Measurements from ENCODE around the gene FAXC.
A peak's percentile ranks its signal among the peaks of the same experiment; 100 is the strongest.

The FAXC gene

GRCh38 chr6:99369533-99369932, 20.1 kb upstream of the FAXC start:
- no peaks in the 10 kb centered on the region; the same call in 1 of the 2 replicates for H3K4me1 ChIP-seq (ENCODE audit: low read length)

GRCh38 chr6:99366852-99367251, 17.4 kb upstream of the FAXC start:
- H3K4me2 ChIP-seq (ENCODE audit: low read length) = no peak overlapping the region
- no peak for TF ChIP-seq CTCF (IDR thresholded peaks at IDR 0.05; ENCODE audit: low read depth, low read length)
- no peak for TF ChIP-seq EZH2phosphoT487 (IDR thresholded peaks at IDR 0.05; ENCODE audit: low read depth)
- H3K36me3 ChIP-seq (replicated peaks; ENCODE audit: low read depth, low read length) = no peaks in the 10 kb centered on the region
- no peak overlapping the region for H3K4me3 ChIP-seq (ENCODE audit: low read length)
- H3K79me2 ChIP-seq (ENCODE audit: low read length) = no peaks in the 10 kb centered on the region
- H3K27me3 ChIP-seq (ENCODE audit: low read depth, low read length) = no peaks in the 10 kb centered on the region
- no peaks in the 10 kb centered on the region for H4K20me1 ChIP-seq (ENCODE audit: insufficient read depth, low read length)
- H3K4me1 ChIP-seq (ENCODE audit: low read length) = peaks cover 8% of the 10 kb centered on the region
- no peak overlapping the region for H3K27ac ChIP-seq (ENCODE audit: low read length)
- no peak overlapping the region for H2AFZ ChIP-seq (ENCODE audit: low read depth, low read length)
- no peak overlapping the region for H3K9ac ChIP-seq (ENCODE audit: low read length)
- H3K9me3 ChIP-seq (ENCODE audit: insufficient read depth, low read length) = no peaks in the 10 kb centered on the region

More at GRCh38 chr6:99369533-99369932, 20.1 kb upstream of the FAXC start:
- TF ChIP-seq EZH2phosphoT487 (IDR thresholded peaks at IDR 0.05; ENCODE audit: low read depth) = no peak
- TF ChIP-seq CTCF (IDR thresholded peaks at IDR 0.05; ENCODE audit: low read depth, low read length) = no peak
- Histone ChIP-seq H2AFZ (ENCODE audit: low read depth, low read length) (no peak overlapping the region), H3K4me3 (ENCODE audit: low read length) (no peak overlapping the region), H3K9me3 (ENCODE audit: insufficient read depth, low read length) (no peaks in the 10 kb centered on the region), H3K27ac (ENCODE audit: low read length) (no peak overlapping the region), H3K27me3 (ENCODE audit: low read depth, low read length) (no peaks in the 10 kb centered on the region), H3K36me3 (replicated peaks; ENCODE audit: low read depth, low read length) (no peaks in the 10 kb centered on the region), H4K20me1 (ENCODE audit: insufficient read depth, low read length) (no peaks in the 10 kb centered on the region), H3K9ac (ENCODE audit: low read length) (no peak overlapping the region), H3K79me2 (ENCODE audit: low read length) (no peaks in the 10 kb centered on the region), H3K4me2 (ENCODE audit: low read length) (no peak overlapping the region)

DNA sequence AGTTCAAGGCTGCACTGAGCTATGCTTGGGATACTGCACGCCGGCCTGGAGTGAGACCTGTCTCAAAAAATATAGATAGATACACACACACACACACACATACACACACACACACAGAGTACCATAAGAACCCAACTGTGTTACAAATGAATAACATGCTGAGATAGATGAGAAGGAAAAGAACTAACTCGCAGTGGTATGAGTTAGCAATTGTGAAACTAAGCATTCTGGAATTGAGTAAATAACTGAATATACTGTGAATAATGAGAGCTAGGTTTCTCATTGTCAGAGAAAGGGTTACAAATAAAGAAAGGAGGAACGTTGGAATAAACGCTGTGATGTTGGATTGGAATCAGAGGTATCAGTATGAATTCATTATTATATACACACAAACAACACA, 14.6 kb upstream of the FAXC start:
- Histone ChIP-seq H2AFZ (ENCODE audit: low read depth, low read length) (no peak overlapping the region), H3K4me3 (ENCODE audit: low read length) (no peak overlapping the region), H3K27ac (ENCODE audit: low read length) (no peak overlapping the region), H3K9me3 (ENCODE audit: insufficient read depth, low read length) (no peaks in the 10 kb centered on the region), H3K79me2 (ENCODE audit: low read length) (no peaks in the 10 kb centered on the region), H3K4me1 (ENCODE audit: low read length) (peaks cover 8% of the 10 kb centered on the region), H3K27me3 (ENCODE audit: low read depth, low read length) (no peaks in the 10 kb centered on the region), H3K36me3 (replicated peaks; ENCODE audit: low read depth, low read length) (no peaks in the 10 kb centered on the region), H3K4me2 (ENCODE audit: low read length) (peak overlapping the region; percentile 30), H3K9ac (ENCODE audit: low read length) (no peak overlapping the region), H4K20me1 (ENCODE audit: insufficient read depth, low read length) (no peaks in the 10 kb centered on the region)
- no peak for TF ChIP-seq EZH2phosphoT487 (IDR thresholded peaks at IDR 0.05; ENCODE audit: low read depth)
- no peak for TF ChIP-seq CTCF (IDR thresholded peaks at IDR 0.05; ENCODE audit: low read depth, low read length)

- Histone ChIP-seq H2AFZ (ENCODE audit: low read depth, low read length) (no peak overlapping the region), H3K4me2 (ENCODE audit: low read length) (no peak overlapping the region), H3K9ac (ENCODE audit: low read length) (no peak overlapping the region), H3K9me3 (ENCODE audit: insufficient read depth, low read length) (no peaks in the 10 kb centered on the region), H3K4me3 (ENCODE audit: low read length) (no peak overlapping the region), H4K20me1 (ENCODE audit: insufficient read depth, low read length) (no peaks in the 10 kb centered on the region), H3K36me3 (replicated peaks; ENCODE audit: low read depth, low read length) (no peaks in the 10 kb centered on the region), H3K4me1 (ENCODE audit: low read length) (peaks cover 8% of the 10 kb centered on the region), H3K27ac (ENCODE audit: low read length) (no peak overlapping the region), H3K79me2 (ENCODE audit: low read length) (no peaks in the 10 kb centered on the region), H3K27me3 (ENCODE audit: low read depth, low read length) (no peaks in the 10 kb centered on the region)
- TF ChIP-seq EZH2phosphoT487 (IDR thresholded peaks at IDR 0.05; ENCODE audit: low read depth) = no peak
- TF ChIP-seq CTCF (IDR thresholded peaks at IDR 0.05; ENCODE audit: low read depth, low read length) = no peak
These were observed 13.3 kb upstream of the FAXC start for GRCh38 chr6:99362678-99363268.

Data from OCI-LY3 (cell line).